HL-60 (cell line): Measurements from ENCODE around the gene TUBB2B.

Experiments used
- GABPA ChIP-seq: IDR thresholded peaks from 2 replicates; pipeline ENCODE4 v1.6.1; 2012; ENCODE audit warnings: low read depth
- POLR2AphosphoS5 ChIP-seq: IDR thresholded peaks from 2 replicates; pipeline ENCODE4 v1.6.1; 2012; ENCODE audit warnings: low read depth
- TF ChIP-seq, protein P1 (sequence below): IDR thresholded peaks from one replicate; pipeline ENCODE4 v1.5.1; 2011; ENCODE audit warnings: low read length, control low read depth, inconsistent platforms; ENCODE audit not compliant: insufficient read depth

DNA sequence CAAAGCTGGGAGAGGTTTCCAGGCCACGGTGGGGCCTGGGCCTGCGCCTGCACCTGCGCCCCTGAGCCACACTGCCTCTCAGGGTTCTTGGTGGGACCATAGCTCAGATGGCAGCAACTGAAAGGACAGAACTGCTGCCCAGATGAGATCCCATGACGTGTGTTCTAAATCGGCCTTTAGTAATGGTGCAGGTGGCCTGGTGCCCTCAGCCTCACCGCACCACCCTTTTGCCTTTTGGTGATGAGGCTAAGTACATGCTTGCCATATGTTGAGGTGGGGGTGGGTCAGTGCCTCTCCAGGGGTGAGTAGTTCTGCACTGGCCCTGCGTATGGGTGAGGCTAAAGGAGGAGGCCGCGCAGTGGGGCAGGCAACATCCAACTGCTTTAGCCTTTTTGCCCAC lies 38.7 kb upstream of the TUBB2B start:
- TF ChIP-seq, protein P1, sequence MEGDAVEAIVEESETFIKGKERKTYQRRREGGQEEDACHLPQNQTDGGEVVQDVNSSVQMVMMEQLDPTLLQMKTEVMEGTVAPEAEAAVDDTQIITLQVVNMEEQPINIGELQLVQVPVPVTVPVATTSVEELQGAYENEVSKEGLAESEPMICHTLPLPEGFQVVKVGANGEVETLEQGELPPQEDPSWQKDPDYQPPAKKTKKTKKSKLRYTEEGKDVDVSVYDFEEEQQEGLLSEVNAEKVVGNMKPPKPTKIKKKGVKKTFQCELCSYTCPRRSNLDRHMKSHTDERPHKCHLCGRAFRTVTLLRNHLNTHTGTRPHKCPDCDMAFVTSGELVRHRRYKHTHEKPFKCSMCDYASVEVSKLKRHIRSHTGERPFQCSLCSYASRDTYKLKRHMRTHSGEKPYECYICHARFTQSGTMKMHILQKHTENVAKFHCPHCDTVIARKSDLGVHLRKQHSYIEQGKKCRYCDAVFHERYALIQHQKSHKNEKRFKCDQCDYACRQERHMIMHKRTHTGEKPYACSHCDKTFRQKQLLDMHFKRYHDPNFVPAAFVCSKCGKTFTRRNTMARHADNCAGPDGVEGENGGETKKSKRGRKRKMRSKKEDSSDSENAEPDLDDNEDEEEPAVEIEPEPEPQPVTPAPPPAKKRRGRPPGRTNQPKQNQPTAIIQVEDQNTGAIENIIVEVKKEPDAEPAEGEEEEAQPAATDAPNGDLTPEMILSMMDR = no peak
- TF ChIP-seq POLR2AphosphoS5 (no peak), GABPA (no peak)
